Mesenchymal stem cell (in vitro differentiated cells and primary cell): ENCODE results near the gene HIPK2.
A peak's percentile ranks its signal among the peaks of the same experiment; 100 is the strongest.

Source experiments
- DNase-seq: peaks from one replicate; pipeline ENCODE4 v3.0.0-alpha.2; 2013
- H2AFZ ChIP-seq: one replicate; pipeline ENCODE4 v1.6.1; 2013; ENCODE audit warnings: low read depth, mild to moderate bottlenecking, control low read depth, inconsistent platforms, low read length, moderate library complexity
- H2AK5ac ChIP-seq: 2 replicates; pipeline ENCODE4 v1.6.1; 2013; ENCODE audit warnings: low read length, moderate library complexity, mild to moderate bottlenecking, inconsistent platforms; ENCODE audit not compliant: severe bottlenecking
- H2BK120ac ChIP-seq: one replicate; pipeline ENCODE4 v1.6.1; 2013; ENCODE audit warnings: low read depth, mild to moderate bottlenecking, inconsistent platforms, low read length, moderate library complexity
- H2BK12ac ChIP-seq, 2 experiments: one replicate each; pipeline ENCODE4 v1.6.1; 2013; ENCODE audit warnings: inconsistent platforms in 2 of 2, low read length in 2 of 2, mild to moderate bottlenecking in 2 of 2, moderate library complexity in 2 of 2, control low read depth in 1 of 2
- H2BK15ac ChIP-seq: one replicate; pipeline ENCODE4 v1.6.1; 2013; ENCODE audit warnings: mild to moderate bottlenecking, low read depth, inconsistent platforms; ENCODE audit not compliant: poor library complexity, severe bottlenecking
- H2BK5ac ChIP-seq: 2 replicates; pipeline ENCODE4 v1.6.1; 2013; ENCODE audit warnings: low read depth, mild to moderate bottlenecking, low read length, control low read depth, inconsistent platforms; ENCODE audit not compliant: poor library complexity, severe bottlenecking
- H3K14ac ChIP-seq, 2 experiments: one replicate each; pipeline ENCODE4 v1.6.1; 2013; ENCODE audit warnings: inconsistent platforms in 2 of 2, low read length in 2 of 2, control low read depth in 1 of 2, mild to moderate bottlenecking in 1 of 2, moderate library complexity in 1 of 2
- H3K18ac ChIP-seq, 2 experiments: one replicate each; pipeline ENCODE4 v1.6.1; 2013; ENCODE audit warnings: inconsistent platforms in 2 of 2, low read length in 2 of 2, control low read depth in 1 of 2, low read depth in 1 of 2, mild to moderate bottlenecking in 1 of 2
- H3K23ac ChIP-seq, 2 experiments: one replicate each; pipeline ENCODE4 v1.6.1; 2013; ENCODE audit warnings: inconsistent platforms in 2 of 2, low read length in 2 of 2, mild to moderate bottlenecking in 2 of 2, moderate library complexity in 2 of 2, control low read depth in 1 of 2
- H3K27ac ChIP-seq: 2 replicates; pipeline ENCODE4 v1.5.1; 2013; ENCODE audit warnings: mild to moderate bottlenecking, moderate library complexity, low read length, control low read depth, inconsistent platforms; ENCODE audit not compliant: poor library complexity, severe bottlenecking
- H3K27me3 ChIP-seq, 2 experiments: 2 replicates each; pipeline versions ENCODE4 v1.6.1 to v1.7.0; 2013; ENCODE audit warnings: low read length in 2 of 2, mild to moderate bottlenecking in 2 of 2, moderate library complexity in 2 of 2, control low read depth in 1 of 2, inconsistent platforms in 1 of 2; ENCODE audit not compliant: control insufficient read depth in 1 of 2, insufficient read depth in 1 of 2
- H3K36me3 ChIP-seq, 2 experiments: 2 replicates each; pipeline versions ENCODE4 v1.6.1 to v1.7.0; 2013; ENCODE audit warnings: low read length in 2 of 2, control low read depth in 1 of 2, inconsistent platforms in 1 of 2, low read depth in 1 of 2, mild to moderate bottlenecking in 1 of 2; ENCODE audit not compliant: insufficient read depth in 2 of 2, control insufficient read depth in 1 of 2
- H3K4ac ChIP-seq, 2 experiments: one replicate each; pipeline ENCODE4 v1.6.1; 2013; ENCODE audit warnings: inconsistent platforms in 2 of 2, low read length in 2 of 2, mild to moderate bottlenecking in 2 of 2, moderate library complexity in 2 of 2, control low read depth in 1 of 2, low read depth in 1 of 2
- H3K4me1 ChIP-seq: 2 replicates; pipeline ENCODE4 v1.6.1; 2013; ENCODE audit warnings: low read depth, low read length, control low read depth; ENCODE audit not compliant: control insufficient read depth, insufficient read depth
- H3K4me2 ChIP-seq: 2 replicates; pipeline ENCODE4 v1.6.1; 2013; ENCODE audit warnings: low read length, mild to moderate bottlenecking, inconsistent platforms; ENCODE audit not compliant: poor library complexity, severe bottlenecking
- H3K4me3 ChIP-seq, 2 experiments: 2 replicates each; pipeline versions ENCODE4 v1.5.1 to v1.7.0; 2013; ENCODE audit warnings: low read length in 2 of 2, mild to moderate bottlenecking in 2 of 2, control low read depth in 1 of 2, low read depth in 1 of 2; ENCODE audit not compliant: insufficient read depth in 1 of 2
- H3K79me1 ChIP-seq: replicated peaks from 2 replicates; pipeline ENCODE4 v1.6.1; 2013; ENCODE audit warnings: mild to moderate bottlenecking, control low read depth, low read length, inconsistent platforms; ENCODE audit not compliant: poor library complexity, severe bottlenecking
- H3K9ac ChIP-seq: 2 replicates; pipeline ENCODE4 v1.7.0; 2013; ENCODE audit warnings: mild to moderate bottlenecking, low read length, moderate library complexity
- H3K9me3 ChIP-seq: 2 replicates; pipeline ENCODE4 v1.7.0; 2013; ENCODE audit warnings: mild to moderate bottlenecking, low read length; ENCODE audit not compliant: control insufficient read depth
- H4K8ac ChIP-seq: one replicate; pipeline ENCODE4 v1.6.1; 2013; ENCODE audit warnings: inconsistent platforms, mild to moderate bottlenecking, low read length, moderate library complexity
- H4K91ac ChIP-seq: one replicate; pipeline ENCODE4 v1.6.1; 2013; ENCODE audit warnings: mild to moderate bottlenecking, low read length, inconsistent platforms
- WGBS: methylation state at CpG from one replicate; pipeline ENCODE4 v1.1.7; 2013; ENCODE audit warnings: mixed read lengths; 5-methylcytosine and 5-hydroxymethylcytosine counted together

Gene HIPK2

GRCh38 chr7:139777133-139777891 is 486 bp downstream of the HIPK2 start:
- Histone ChIP-seq H4K91ac (peak overlapping the region; percentile 69), H3K4me1 (peaks cover 15% of the 10 kb centered on the region), H4K8ac (peak overlapping the region; percentile 45), H2BK5ac (peak overlapping the region; percentile 91), H3K4ac (peak overlapping the region; percentile 80 to 88), H2BK15ac (peak overlapping the region; percentile 98), H2BK120ac (peak overlapping the region; percentile 98), H2BK12ac (peak overlapping the region; percentile 30 to 43), H3K18ac (peak overlapping the region; percentile 78 to 93), H3K9me3 (no peaks in the 10 kb centered on the region), H3K23ac (no peak overlapping the region), H3K4me2 (peak overlapping the region; percentile 47), H3K79me1 (peaks cover 8% of the 10 kb centered on the region), H3K27me3 (no peaks in the 10 kb centered on the region), H3K14ac (peak overlapping the region; percentile 6 to 88), H3K9ac (peak overlapping the region; percentile 88), H3K36me3 (peaks cover 0 to 3% of the 10 kb centered on the region in 2 experiments), H3K4me3 (peak overlapping the region; percentile 80 to 84), H2AFZ (no peak overlapping the region), H2AK5ac (no peak overlapping the region), H3K27ac (peak overlapping the region; percentile 93)
- 1% methylated on average over 48 of the region's 102 CpGs for WGBS
- DNase-seq, result no peak

- Histone ChIP-seq H3K9me3 (no peaks in the 10 kb centered on the region), H3K18ac (peak overlapping the region; percentile 76 to 87), H4K8ac (peak overlapping the region; percentile 61), H3K27me3 (no peaks in the 10 kb centered on the region), H3K9ac (peak overlapping the region; percentile 88), H3K4me1 (peaks cover 18% of the 10 kb centered on the region), H4K91ac (peak overlapping the region; percentile 69), H3K4me2 (peak overlapping the region; percentile 62), H3K27ac (peak overlapping the region; percentile 93), H2AFZ (no peak overlapping the region), H2BK5ac (peak overlapping the region; percentile 91), H2AK5ac (no peak overlapping the region), H3K14ac (peak overlapping the region; percentile 6 to 88), H2BK15ac (peak overlapping the region; percentile 98), H3K23ac (no peak overlapping the region), H3K4ac (peak overlapping the region; percentile 77 to 80), H3K4me3 (peak overlapping the region; percentile 80 to 84), H3K79me1 (peaks cover 8% of the 10 kb centered on the region), H2BK120ac (peak overlapping the region; percentile 98), H2BK12ac (peak overlapping the region; percentile 30 to 43), H3K36me3 (peaks cover 0 to 3% of the 10 kb centered on the region in 2 experiments)
- WGBS, result 1% methylated on average over 21 of the region's 26 CpGs
- peak; percentile 69 for DNase-seq
These were observed 1.2 kb downstream of the HIPK2 start for GRCh38 chr7:139776486-139777132.

- peak overlapping the region; percentile 88 for H3K9ac ChIP-seq
- peaks cover 0 to 3% of the 10 kb centered on the region in 2 experiments for H3K36me3 ChIP-seq
- no peaks in the 10 kb centered on the region for H3K27me3 ChIP-seq
- no peak overlapping the region for H3K14ac ChIP-seq
- peak overlapping the region; percentile 34 to 80 for H3K4me3 ChIP-seq
- peak; percentile 89 for DNase-seq
- H2AK5ac ChIP-seq, result no peak overlapping the region
- H3K79me1 ChIP-seq, result peaks cover 6% of the 10 kb centered on the region
- no peak overlapping the region for H3K23ac ChIP-seq
- H2AFZ ChIP-seq, result no peak overlapping the region
- peaks cover 18% of the 10 kb centered on the region for H3K4me1 ChIP-seq
- peak overlapping the region in 1 of 2 experiments; percentile 57 for H3K4ac ChIP-seq
- H3K27ac ChIP-seq, result peak overlapping the region; percentile 93
- H4K8ac ChIP-seq, result no peak overlapping the region
- WGBS, result 20% methylated on average over 5 of the region's 11 CpGs
- peak overlapping the region; percentile 62 for H3K4me2 ChIP-seq
- peak overlapping the region in 1 of 2 experiments; percentile 14 for H2BK12ac ChIP-seq
- H2BK120ac ChIP-seq, result no peak overlapping the region
- H3K18ac ChIP-seq, result peak overlapping the region in 1 of 2 experiments; percentile 16
- H2BK15ac ChIP-seq, result no peak overlapping the region
- H4K91ac ChIP-seq, result no peak overlapping the region
- no peaks in the 10 kb centered on the region for H3K9me3 ChIP-seq
- no peak overlapping the region for H2BK5ac ChIP-seq
These were observed 1.9 kb downstream of the HIPK2 start for GRCh38 chr7:139775829-139776266.

- Histone ChIP-seq H3K4me2 (peak overlapping the region; percentile 36), H2BK12ac (no peak overlapping the region), H2AK5ac (no peak overlapping the region), H2BK15ac (no peak overlapping the region), H2BK5ac (no peak overlapping the region), H3K4me1 (peaks cover 16% of the 10 kb centered on the region), H3K27me3 (no peaks in the 10 kb centered on the region), H2BK120ac (no peak overlapping the region), H4K91ac (no peak overlapping the region), H2AFZ (no peak overlapping the region), H3K23ac (no peak overlapping the region), H4K8ac (no peak overlapping the region), H3K18ac (no peak overlapping the region), H3K79me1 (peaks cover under 1% of the 10 kb centered on the region), H3K36me3 (peaks cover 0 to 15% of the 10 kb centered on the region in 2 experiments), H3K9ac (peak overlapping the region; percentile 50), H3K4me3 (peak overlapping the region in 1 of 2 experiments; percentile 13), H3K14ac (no peak overlapping the region), H3K9me3 (no peaks in the 10 kb centered on the region), H3K27ac (peak overlapping the region; percentile 73), H3K4ac (no peak overlapping the region)
- DNase-seq, result peak; percentile 73
- WGBS, result 0% methylated on average over 1 of the region's 1 CpG
These were observed 3.4 kb downstream of the HIPK2 start for GRCh38 chr7:139774376-139774775.
